H1 (cell line): ENCODE data around the gene KLHL29. TPM values are rescaled to one million over a fixed set of nuclear protein-coding genes. Genes with fewer than 3 reads are reported as not detected.

Source experiments
- CTCF ChIA-PET: fragments of 300-600 bp; sonication (Branson Sonifier 250); formaldehyde crosslinking; loops from one replicate; lab custom pipeline; 2021; ENCODE audit not compliant: partially characterized antibody; lab: Charles Lee
- POLR2A ChIA-PET: fragments of 300-600 bp; sonication (Branson Sonifier 250); formaldehyde crosslinking; loops from one replicate; lab custom pipeline; 2021; ENCODE audit warnings: inconsistent platforms; ENCODE audit not compliant: partially characterized antibody; lab: Charles Lee
- DNase-seq, 2 experiments: peaks; one replicate each; pipeline versions ENCODE4 v3.0.0 to v3.0.0-alpha.2; 2010 to 2022; ENCODE audit warnings: low spot score in 2 of 2, low read depth in 1 of 2, mixed read lengths in 1 of 2
- FAIRE-seq: peaks from 2 replicates; lab custom pipeline; 2011; peaks lifted over from hg19 to GRCh38; lab: Jason Lieb, UNC
- H2AFZ ChIP-seq: 2 replicates; pipeline ENCODE4 v1.8.1; 2012; ENCODE audit warnings: low read length, inconsistent platforms
- H2AK5ac ChIP-seq: 2 replicates; pipeline ENCODE4 v1.6.1; 2013; ENCODE audit warnings: low read depth, low read length
- H2BK120ac ChIP-seq: replicated peaks from 2 replicates; pipeline ENCODE3; 2013; ENCODE audit warnings: low read depth, low read length, inconsistent platforms
- H2BK12ac ChIP-seq: 2 replicates; pipeline ENCODE4 v1.6.1; 2013; ENCODE audit warnings: low read depth, low read length
- H2BK15ac ChIP-seq: 2 replicates; pipeline ENCODE4 v1.6.1; 2013; ENCODE audit warnings: low read length
- H2BK20ac ChIP-seq: 2 replicates; pipeline ENCODE4 v1.6.1; 2013; ENCODE audit warnings: low read length
- H2BK5ac ChIP-seq: 2 replicates; pipeline ENCODE4 v1.6.1; 2013; ENCODE audit warnings: low read depth, low read length
- H3K14ac ChIP-seq: 2 replicates; pipeline ENCODE4 v1.6.1; 2013; ENCODE audit warnings: inconsistent platforms; ENCODE audit not compliant: insufficient read length
- H3K18ac ChIP-seq: 2 replicates; pipeline ENCODE4 v1.6.1; 2013; ENCODE audit warnings: low read length; ENCODE audit errors: extremely low read depth
- H3K23ac ChIP-seq: 2 replicates; pipeline ENCODE4 v1.6.1; 2013; ENCODE audit warnings: inconsistent platforms; ENCODE audit not compliant: insufficient read length
- H3K23me2 ChIP-seq: 2 replicates; pipeline ENCODE4 v1.6.1; 2013; ENCODE audit warnings: low read depth, low read length
- H3K27ac ChIP-seq: 2 replicates; pipeline ENCODE4 v1.6.1; 2011; ENCODE audit warnings: low read depth, low read length, inconsistent platforms
- H3K27me3 ChIP-seq, 4 experiments: replicated peaks in 1 of 4; 1 replicate in 1 of 4; 2 replicates in 3 of 4; pipeline versions ENCODE4 v1.6.1 to v1.8.1; 2011 to 2013; ENCODE audit warnings: low read length in 3 of 4, mild to moderate bottlenecking in 3 of 4, inconsistent platforms in 2 of 4, mixed read lengths in 2 of 4, moderate library complexity in 1 of 4; ENCODE audit not compliant: control insufficient read depth in 3 of 4, insufficient read depth in 3 of 4; ENCODE audit errors: extremely low read depth in 1 of 4
- H3K36me3 ChIP-seq, 4 experiments: 2 replicates each; pipeline versions ENCODE4 v1.6.1 to v1.8.1; 2011 to 2013; ENCODE audit warnings: mild to moderate bottlenecking in 4 of 4, low read length in 3 of 4, moderate library complexity in 2 of 4, control low read depth in 1 of 4, inconsistent platforms in 1 of 4; ENCODE audit not compliant: insufficient read depth in 4 of 4, control insufficient read depth in 2 of 4
- H3K4ac ChIP-seq: replicated peaks from 2 replicates; pipeline ENCODE3; 2013; ENCODE audit warnings: low read length, low read depth, mixed read lengths, inconsistent platforms; ENCODE audit not compliant: insufficient read length
- H3K4me1 ChIP-seq, 4 experiments: replicated peaks in 1 of 4; 1 replicate in 1 of 4; 2 replicates in 3 of 4; pipeline versions ENCODE4 v1.6.1 to v1.8.1; 2011 to 2013; ENCODE audit warnings: low read length in 3 of 4, inconsistent platforms in 2 of 4, mixed read lengths in 1 of 4; ENCODE audit not compliant: insufficient read depth in 4 of 4, control insufficient read depth in 3 of 4
- H3K4me2 ChIP-seq, 2 experiments: 2 replicates each; pipeline versions ENCODE4 v1.6.1 to v1.8.1; 2011 to 2013; ENCODE audit warnings: low read depth in 2 of 2, low read length in 2 of 2, control low read depth in 1 of 2, inconsistent platforms in 1 of 2, mild to moderate bottlenecking in 1 of 2; ENCODE audit not compliant: insufficient read depth in 1 of 2
- H3K4me3 ChIP-seq, 4 experiments: fragments of 200-600, 300-600 bp in 1 of 4; sonication (generic), shearing (Covaris generic), sonication (Bioruptor Twin) in 1 of 4; 2 replicates each; pipeline versions ENCODE4 v1.5.1 to v1.8.1; 2011 to 2016; ENCODE audit warnings: low read length in 4 of 4, low read depth in 3 of 4, control low read depth in 2 of 4, inconsistent platforms in 2 of 4, mild to moderate bottlenecking in 2 of 4, mixed read lengths in 1 of 4, moderate library complexity in 1 of 4; ENCODE audit not compliant: insufficient read depth in 2 of 4; ENCODE audit errors: extremely low read depth in 1 of 4
- H3K56ac ChIP-seq: replicated peaks from 2 replicates; pipeline ENCODE3; 2013; ENCODE audit warnings: low read depth, mild to moderate bottlenecking, mixed read lengths, low read length, inconsistent platforms; ENCODE audit not compliant: insufficient read length
- H3K79me1 ChIP-seq: 2 replicates; pipeline ENCODE4 v1.6.1; 2013; ENCODE audit warnings: low read depth, low read length, control low read depth
- H3K79me2 ChIP-seq, 2 experiments: 2 replicates each; pipeline versions ENCODE4 v1.6.1 to v1.8.1; 2012 to 2013; ENCODE audit warnings: low read length in 2 of 2, mild to moderate bottlenecking in 2 of 2, inconsistent platforms in 1 of 2; ENCODE audit not compliant: insufficient read depth in 2 of 2, control insufficient read depth in 1 of 2
- H3K9ac ChIP-seq, 4 experiments: replicated peaks in 1 of 4; 1 replicate in 1 of 4; 2 replicates in 3 of 4; pipeline versions ENCODE4 v1.6.1 to v1.8.1; 2011 to 2013; ENCODE audit warnings: low read depth in 3 of 4, low read length in 3 of 4, control low read depth in 2 of 4, mild to moderate bottlenecking in 2 of 4, moderate library complexity in 2 of 4, inconsistent platforms in 1 of 4; ENCODE audit errors: extremely low read depth in 1 of 4
- H3K9me3 ChIP-seq, 2 experiments: 2 replicates each; pipeline versions ENCODE4 v1.6.1 to v1.8.1; 2012 to 2013; ENCODE audit warnings: mild to moderate bottlenecking in 2 of 2, moderate library complexity in 2 of 2, control low read depth in 1 of 2, inconsistent platforms in 1 of 2, low read depth in 1 of 2, low read length in 1 of 2, mixed read lengths in 1 of 2; ENCODE audit not compliant: insufficient read depth in 2 of 2
- H4K20me1 ChIP-seq, 2 experiments: replicated peaks in 1 of 2; 2 replicates each; pipeline versions ENCODE3 to v1.8.1; 2011 to 2013; ENCODE audit warnings: inconsistent platforms in 2 of 2, low read length in 2 of 2, mild to moderate bottlenecking in 1 of 2; ENCODE audit not compliant: insufficient read depth in 2 of 2, control insufficient read depth in 1 of 2
- H4K5ac ChIP-seq: 2 replicates; pipeline ENCODE4 v1.6.1; 2013; ENCODE audit warnings: low read length, low read depth, mixed read lengths, inconsistent platforms; ENCODE audit not compliant: insufficient read length
- H4K8ac ChIP-seq: 2 replicates; pipeline ENCODE4 v1.8.0; 2013; ENCODE audit warnings: mild to moderate bottlenecking, moderate library complexity, low read length, inconsistent platforms; ENCODE audit not compliant: insufficient read depth; ENCODE audit errors: extremely low read depth
- H4K91ac ChIP-seq: replicated peaks from 2 replicates; pipeline ENCODE3; 2013; ENCODE audit warnings: low read length, mixed read lengths, inconsistent platforms; ENCODE audit not compliant: insufficient read length
- BACH1 ChIP-seq: IDR thresholded peaks from 2 replicates; pipeline ENCODE4 v1.6.1; 2012; ENCODE audit warnings: low read length, improper control_type of control experiment
- CHD2 ChIP-seq: IDR thresholded peaks from 2 replicates; pipeline ENCODE4 v1.6.1; 2012; ENCODE audit warnings: low read length, improper control_type of control experiment
- GABPA ChIP-seq: IDR thresholded peaks from 2 replicates; pipeline ENCODE4 v1.6.1; 2011; ENCODE audit warnings: mild to moderate bottlenecking, low read length, moderate library complexity, borderline replicate concordance; ENCODE audit not compliant: insufficient read depth
- GTF2F1 ChIP-seq: IDR thresholded peaks from 2 replicates; pipeline ENCODE4 v1.6.1; 2012; ENCODE audit warnings: low read depth, low read length, improper control_type of control experiment, borderline replicate concordance
- JUN ChIP-seq: IDR thresholded peaks from 2 replicates; pipeline ENCODE4 v1.6.1; 2011; ENCODE audit warnings: low read depth, mild to moderate bottlenecking, improper control_type of control experiment, low read length
- JUND ChIP-seq: IDR thresholded peaks from 2 replicates; pipeline ENCODE4 v1.6.1; 2011; ENCODE audit warnings: mild to moderate bottlenecking, improper control_type of control experiment, low read length
- RBBP5 ChIP-seq: IDR thresholded peaks from 2 replicates; pipeline ENCODE4 v1.7.1; 2012; ENCODE audit warnings: low read depth, mild to moderate bottlenecking, inconsistent platforms, low read length, moderate library complexity, borderline replicate concordance
- SIN3A ChIP-seq, 2 experiments: IDR thresholded peaks in 1 of 2; conservative IDR thresholded peaks in 1 of 2; 2 replicates each; pipeline ENCODE4 v1.6.1; 2011 to 2012; ENCODE audit warnings: low read length in 2 of 2, improper control_type of control experiment in 1 of 2, low read depth in 1 of 2, mild to moderate bottlenecking in 1 of 2
- SRF ChIP-seq: IDR thresholded peaks from 2 replicates; pipeline ENCODE4 v1.6.1; 2011; ENCODE audit warnings: mild to moderate bottlenecking, low read depth, low read length, moderate library complexity
- WGBS, 2 experiments: shearing (Covaris generic) in 1 of 2; methylation state at CpG; one replicate each; pipeline versions ENCODE4 v1.1.6 to v1.1.7; 2013 to 2015; ENCODE audit warnings: low lambda C conversion rate in 2 of 2, mixed read lengths in 2 of 2, inconsistent platforms in 1 of 2, low coverage in 1 of 2, missing lambda C conversion rate in 1 of 2; ENCODE audit not compliant: insufficient replicate concordance in 2 of 2, insufficient coverage in 1 of 2, insufficient read length in 1 of 2; ENCODE audit errors: extremely low coverage in 1 of 2, missing lambda C conversion rate in 1 of 2; 5-methylcytosine and 5-hydroxymethylcytosine counted together
- polyA plus RNA-seq, 7 experiments: library from polyadenylated mRNA; depleted of rRNA in 3 of 7; stranded (reverse) in 5 of 7; unstranded in 2 of 7; fragments of >200 nt in 5 of 7; fragments of 200-250 nt in 2 of 7; gene quantifications; 1 replicate in 5 of 7; 2 replicates in 1 of 7; 4 replicates in 1 of 7; pipeline versions ENCODE4 v1.2.1 to v1.2.3, GENCODE V29; 2011 to 2013; ENCODE audit warnings: missing spikeins in 2 of 7, mixed read lengths in 2 of 7
- total RNA-seq: library from RNA; stranded (reverse); fragmentation: NEBNext Ultra II Directional; extraction: Animal tissue kit (Norgen Biotek cat#: 25700); gene quantifications from 2 replicates; pipeline ENCODE4 v1.2.1, GENCODE V29; 2021
- TF ChIP-seq, protein P1 (sequence below): IDR thresholded peaks from 2 replicates; pipeline ENCODE4 v1.6.1; 2012; ENCODE audit warnings: low read length, inconsistent platforms

The KLHL29 gene
- total and polyA plus RNA-seq, 2 of the 8 experiments (the other 6 are each of a cell fraction or from before 2014, with no cell fraction given), result 1.1 to 4.7 TPM

DNA sequence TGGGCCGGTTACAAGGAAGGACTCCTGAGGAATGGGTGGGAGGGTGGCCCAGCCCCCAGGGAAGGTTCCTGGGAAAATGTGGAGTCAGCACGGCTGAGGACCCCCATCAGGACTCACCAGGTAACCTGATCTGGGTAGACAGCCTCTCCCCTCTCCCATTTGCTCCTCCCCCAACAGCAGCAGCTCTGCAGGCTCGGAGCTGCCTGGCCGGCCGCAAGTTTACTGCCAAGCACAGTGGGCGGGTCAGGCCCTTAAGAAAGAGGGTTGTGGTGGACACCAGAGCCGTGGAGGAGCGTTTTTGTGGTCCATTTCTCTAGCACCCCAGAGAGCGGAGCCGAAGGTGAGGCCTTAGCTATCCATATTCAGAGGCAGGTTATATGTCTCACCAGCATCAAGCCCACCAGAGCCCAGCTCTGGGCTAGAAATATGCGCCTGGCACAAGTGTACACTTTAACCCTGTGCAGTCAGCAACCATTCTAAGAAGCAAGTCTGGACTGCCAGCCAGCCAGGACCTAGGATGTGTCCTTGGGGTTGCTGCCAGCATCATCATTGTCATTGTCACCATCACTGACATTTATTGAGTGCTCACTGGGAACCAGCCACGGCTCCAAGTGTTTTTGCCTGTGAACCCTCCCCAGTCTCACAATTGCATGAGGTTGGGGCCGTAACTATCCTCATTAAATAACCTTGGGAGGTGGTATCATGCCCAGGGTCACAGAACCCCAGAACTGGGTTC is 190.1 kb downstream of the KLHL29 start:
- no peak overlapping the region for H2BK120ac ChIP-seq
- no peak overlapping the region; a peak in 1 of 7 replicates for H3K9ac ChIP-seq
- peak overlapping the region; percentile 32; the same call in 1 of the 2 replicates for H2BK5ac ChIP-seq
- peak overlapping the region; percentile 46; the same call in 1 of the 2 replicates for H2BK15ac ChIP-seq
- H2AK5ac ChIP-seq, result no peak overlapping the region; the same call in 1 of the 2 replicates
- peak overlapping the region; percentile 44; the same call in 1 of the 2 replicates for H3K18ac ChIP-seq
- ChIA-PET POLR2A (no interaction called here), CTCF (interaction anchor here (0.9 to 4.9 kb wide), 8 partner anchors 10 to 158 kb away, joined by 3 to 28 read pairs (median 3); no protein-coding TSS in a partner anchor)
- H3K9me3 ChIP-seq, result no peaks in the 10 kb centered on the region
- H3K23me2 ChIP-seq, result no peaks in the 10 kb centered on the region
- peaks cover 0 to 7% (median 5%) of the 10 kb centered on the region in 4 experiments; a peak in 4 of 7 replicates for H3K4me1 ChIP-seq
- H4K8ac ChIP-seq, result no peak overlapping the region; the same call in 1 of the 2 replicates
- H3K4me2 ChIP-seq, result peak overlapping the region in 1 of 2 experiments; percentile 9; a peak in 1 of 4 replicates
- H4K5ac ChIP-seq, result peak overlapping the region; percentile 6
- no peak overlapping the region for H3K14ac ChIP-seq
- H3K27me3 ChIP-seq, result 0 out of 7 replicates have a peak, but pooled peaks cover 0 to 2% (median 0%) of the 10 kb centered on the region in 4 experiments
- whole genome bisulfite sequencing, 2 experiments, result 63% methylated on average over 13 of the region's 13 CpGs; no CpG with 5 or more reads in 1 of the 2 experiments
- no peak overlapping the region for H3K27ac ChIP-seq
- H3K4ac ChIP-seq, result no peak overlapping the region
- no peak overlapping the region for H2AFZ ChIP-seq
- no peak overlapping the region for H3K4me3 ChIP-seq
- no peak overlapping the region for H3K23ac ChIP-seq
- peak overlapping the region; percentile 43; the same call in 1 of the 2 replicates for H2BK20ac ChIP-seq
- no peaks in the 10 kb centered on the region for H3K79me2 ChIP-seq
- DNase-seq (peak in 1 of 2 experiments; percentile 21), FAIRE-seq (no peak)
- no peaks in the 10 kb centered on the region for H4K20me1 ChIP-seq
- H4K91ac ChIP-seq, result peak overlapping the region; percentile 83
- H3K79me1 ChIP-seq, result no peaks in the 10 kb centered on the region
- H3K36me3 ChIP-seq, result no peaks in the 10 kb centered on the region
- no peak overlapping the region for H3K56ac ChIP-seq
- H2BK12ac ChIP-seq, result peak overlapping the region; percentile 50; the same call in 1 of the 2 replicates
- TF ChIP-seq JUND (no peak), SIN3A (conservative IDR thresholded peaks at IDR 0.05 in 1 of 2, IDR thresholded peaks at IDR 0.05 in 1 of 2; ENCODE audit: low read depth in 1 of 2, low read length in 2 of 2) (no peak), GTF2F1 (no peak), CHD2 (no peak), SRF (no peak), GABPA (no peak), JUN (no peak), RBBP5 (no peak), BACH1 (no peak)
- TF ChIP-seq, protein P1, sequence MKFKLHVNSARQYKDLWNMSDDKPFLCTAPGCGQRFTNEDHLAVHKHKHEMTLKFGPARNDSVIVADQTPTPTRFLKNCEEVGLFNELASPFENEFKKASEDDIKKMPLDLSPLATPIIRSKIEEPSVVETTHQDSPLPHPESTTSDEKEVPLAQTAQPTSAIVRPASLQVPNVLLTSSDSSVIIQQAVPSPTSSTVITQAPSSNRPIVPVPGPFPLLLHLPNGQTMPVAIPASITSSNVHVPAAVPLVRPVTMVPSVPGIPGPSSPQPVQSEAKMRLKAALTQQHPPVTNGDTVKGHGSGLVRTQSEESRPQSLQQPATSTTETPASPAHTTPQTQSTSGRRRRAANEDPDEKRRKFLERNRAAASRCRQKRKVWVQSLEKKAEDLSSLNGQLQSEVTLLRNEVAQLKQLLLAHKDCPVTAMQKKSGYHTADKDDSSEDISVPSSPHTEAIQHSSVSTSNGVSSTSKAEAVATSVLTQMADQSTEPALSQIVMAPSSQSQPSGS, result no peak
